SH-SY5Y (cell line): ENCODE results near the gene MYORG.

Experiments used
- GATA2 ChIP-seq: IDR thresholded peaks from 2 replicates; pipeline ENCODE4 v1.6.1; 2011; ENCODE audit warnings: mild to moderate bottlenecking, low read depth, low read length
- GATA3 ChIP-seq: IDR thresholded peaks from 2 replicates; pipeline ENCODE4 v1.6.1; 2011; ENCODE audit warnings: low read depth, mild to moderate bottlenecking, low read length, moderate library complexity

GRCh38 chr9:34382879-34383278 is 6.2 kb upstream of the MYORG start:
- TF ChIP-seq GATA2 (no peak), GATA3 (no peak)
